SK-N-SH (cell line): ENCODE measurements around the gene PSMB11. TPM values are rescaled to one million over a fixed set of nuclear protein-coding genes. Genes with fewer than 3 reads are reported as not detected.
A peak's percentile ranks its signal among the peaks of the same experiment; 100 is the strongest.
"Not testable (repeated sequence)": the region's sequence is repeated elsewhere in the genome, so short reads cannot be mapped to it uniquely, and the experiment has no call there.

ENCODE experiments used
- CTCF ChIA-PET: fragments of 300-600, 350-600 bp; formaldehyde crosslinking; extraction: SDS; loops from one replicate; lab custom pipeline; 2021; lab: Yijun Ruan, JAX
- POLR2A ChIA-PET: fragments of 350-600 bp; sonication (Branson Sonifier 250); formaldehyde crosslinking; extraction: SDS; loops from one replicate; lab custom pipeline; 2020; ENCODE audit warnings: antibody characterized with exemption, inconsistent platforms; lab: Yijun Ruan, JAX
- DNase-seq: peaks from one replicate; pipeline ENCODE4 v3.0.0; 2012
- H2AFZ ChIP-seq: fragments of 200-600 bp; sonication (generic); 2 replicates; pipeline ENCODE4 v1.8.1; 2016; ENCODE audit warnings: antibody characterized with exemption, mild to moderate bottlenecking, low read depth
- H3F3A ChIP-seq: fragments of 200-600 bp; sonication (generic); replicated peaks from 2 replicates; pipeline ENCODE3; 2016; ENCODE audit warnings: antibody characterized with exemption, mild to moderate bottlenecking; ENCODE audit not compliant: insufficient read depth
- H3K27ac ChIP-seq, 2 experiments: fragments of 200-500 bp in 1 of 2; fragments of 200-600 bp in 1 of 2; sonication (Bioruptor generic) in 1 of 2; sonication (generic), shearing (Covaris generic) in 1 of 2; 2 replicates each; pipeline versions ENCODE4 v1.5.1 to v1.6.1; 2014 to 2016; ENCODE audit warnings: low read depth in 2 of 2, inconsistent platforms in 1 of 2, low read length in 1 of 2, mild to moderate bottlenecking in 1 of 2, mixed read lengths in 1 of 2
- H3K27me3 ChIP-seq: fragments of 200-600 bp; sonication (generic), shearing (Covaris generic); 2 replicates; pipeline ENCODE4 v1.6.1; 2016; ENCODE audit warnings: mixed run types; ENCODE audit not compliant: insufficient read depth
- H3K36me3 ChIP-seq, 2 experiments: fragments of 200-500 bp in 1 of 2; fragments of 200-600 bp in 1 of 2; sonication (Bioruptor generic) in 1 of 2; sonication (generic) in 1 of 2; replicated peaks in 1 of 2; 2 replicates each; pipeline versions ENCODE3 to v1.5.1; 2014 to 2016; ENCODE audit warnings: low read length in 1 of 2, mild to moderate bottlenecking in 1 of 2; ENCODE audit not compliant: insufficient read depth in 2 of 2, control insufficient read depth in 1 of 2
- H3K4me1 ChIP-seq, 2 experiments: fragments of 200-500 bp in 1 of 2; fragments of 200-600 bp in 1 of 2; sonication (Bioruptor generic) in 1 of 2; sonication (generic), shearing (Covaris generic) in 1 of 2; 2 replicates each; pipeline versions ENCODE4 v1.5.1 to v1.6.1; 2014 to 2016; ENCODE audit warnings: low read depth in 1 of 2, low read length in 1 of 2, mixed run types in 1 of 2; ENCODE audit not compliant: insufficient read depth in 2 of 2, control insufficient read depth in 1 of 2
- H3K4me2 ChIP-seq: fragments of 200-600 bp; sonication (generic), shearing (Covaris generic); 2 replicates; pipeline ENCODE4 v1.6.1; 2017; ENCODE audit warnings: mixed run types
- H3K4me3 ChIP-seq, 2 experiments: fragments of 200-500 bp in 1 of 2; fragments of 200-600 bp in 1 of 2; sonication (Bioruptor generic) in 1 of 2; sonication (generic), shearing (Covaris generic) in 1 of 2; 2 replicates each; pipeline versions ENCODE4 v1.5.1 to v1.8.1; 2014 to 2016; ENCODE audit warnings: low read depth in 2 of 2, inconsistent platforms in 1 of 2, low read length in 1 of 2, mild to moderate bottlenecking in 1 of 2, mixed read lengths in 1 of 2, moderate library complexity in 1 of 2
- H3K79me2 ChIP-seq: fragments of 200-600 bp; sonication (generic); 2 replicates; pipeline ENCODE4 v1.8.1; 2017; ENCODE audit warnings: mild to moderate bottlenecking; ENCODE audit not compliant: insufficient read depth
- H3K9ac ChIP-seq: fragments of 200-600 bp; sonication (generic); 2 replicates; pipeline ENCODE4 v1.6.1; 2017; ENCODE audit warnings: mixed run types
- H3K9me2 ChIP-seq: fragments of 200-600 bp; sonication (generic); 2 replicates; pipeline ENCODE4 v1.6.1; 2017; ENCODE audit warnings: mixed run types
- H3K9me3 ChIP-seq: fragments of 200-600 bp; sonication (generic); 2 replicates; pipeline ENCODE4 v1.6.1; 2017; ENCODE audit warnings: mixed run types, mild to moderate bottlenecking, moderate library complexity
- H4K20me1 ChIP-seq: fragments of 200-600 bp; sonication (generic); 2 replicates; pipeline ENCODE4 v1.6.1; 2017; ENCODE audit warnings: mild to moderate bottlenecking, mixed run types; ENCODE audit not compliant: insufficient read depth
- CTCF ChIP-seq: fragments of 200-600 bp; sonication (generic); IDR thresholded peaks from 2 replicates; pipeline ENCODE4 v1.6.1; 2017; ENCODE audit warnings: antibody characterized with exemption, mild to moderate bottlenecking, moderate library complexity
- EP300 ChIP-seq, 2 experiments: IDR thresholded peaks; 2 replicates each; pipeline versions ENCODE4 v1.4.0 to v1.6.1; 2012; ENCODE audit warnings: borderline replicate concordance in 1 of 2, low read depth in 1 of 2, low read length in 1 of 2
- FOSL2 ChIP-seq: IDR thresholded peaks from 2 replicates; pipeline ENCODE4 v1.4.0; 2012; ENCODE audit warnings: low read depth, mild to moderate bottlenecking, moderate library complexity, borderline replicate concordance
- FOXJ3 ChIP-seq: sonication (generic); formaldehyde crosslinking; IDR thresholded peaks from 2 replicates; pipeline ENCODE4 v1.5.1; 2020; ENCODE audit warnings: mild to moderate bottlenecking, missing genetic modification reagents
- IRF3 ChIP-seq: fragments of 150-350 bp; IDR thresholded peaks from 2 replicates; pipeline ENCODE4 v1.6.1; 2016; ENCODE audit warnings: mild to moderate bottlenecking, low read depth, low read length
- JUND ChIP-seq: IDR thresholded peaks from 2 replicates; pipeline ENCODE4 v1.4.0; 2012
- MXI1 ChIP-seq: IDR thresholded peaks from 2 replicates; pipeline ENCODE4 v1.6.1; 2012; ENCODE audit warnings: mild to moderate bottlenecking, low read depth, low read length, improper control_type of control experiment
- NRF1 ChIP-seq: IDR thresholded peaks from 2 replicates; pipeline ENCODE4 v1.6.1; 2012; ENCODE audit warnings: low read depth, mild to moderate bottlenecking, low read length
- PBX3 ChIP-seq: IDR thresholded peaks from 2 replicates; pipeline ENCODE4; 2012
- POLR2AphosphoS5 ChIP-seq: IDR thresholded peaks from 2 replicates; pipeline ENCODE4 v1.6.1; 2012; ENCODE audit warnings: low read depth, low read length
- RCOR1 ChIP-seq: fragments of 150-350 bp; IDR thresholded peaks from 2 replicates; pipeline ENCODE4 v1.6.1; 2017; ENCODE audit warnings: antibody characterized with exemption, low read length
- RFX5 ChIP-seq: IDR thresholded peaks from 2 replicates; pipeline ENCODE4 v1.6.1; 2012; ENCODE audit warnings: mild to moderate bottlenecking, improper control_type of control experiment, low read length
- SIN3A ChIP-seq: IDR thresholded peaks from 2 replicates; pipeline ENCODE4 v1.6.1; 2012; ENCODE audit warnings: low read depth, mild to moderate bottlenecking, low read length, moderate library complexity, borderline replicate concordance
- TAF1 ChIP-seq: IDR thresholded peaks from 2 replicates; pipeline ENCODE4 v1.6.1; 2012; ENCODE audit warnings: low read depth, mild to moderate bottlenecking, low read length, moderate library complexity, borderline replicate concordance
- TCF12 ChIP-seq: IDR thresholded peaks from 2 replicates; pipeline ENCODE4 v1.4.0; 2012
- USF1 ChIP-seq: IDR thresholded peaks from 2 replicates; pipeline ENCODE4 v1.4.0; 2012; ENCODE audit warnings: low read depth, borderline replicate concordance
- WGBS: methylation state at CpG from one replicate; pipeline ENCODE4 v1.1.6; 2017; ENCODE audit warnings: low lambda C conversion rate; 5-methylcytosine and 5-hydroxymethylcytosine counted together
- polyA plus RNA-seq, 3 experiments: library from polyadenylated mRNA; depleted of rRNA; stranded (reverse); fragments of >200 nt; gene quantifications; 2 replicates each; pipeline ENCODE4 v1.2.3, GENCODE V29; 2012

PSMB11 gene
- polyA plus RNA-seq, 1 of the 3 experiments (the other 2 are of a cell fraction) = not detected

- peak overlapping the region in 1 of 2 experiments; percentile 36; a peak in 1 of 4 replicates for H3K27ac ChIP-seq
- H2AFZ ChIP-seq = no peak overlapping the region
- H3K9me3 ChIP-seq = no peaks in the 10 kb centered on the region
- 66% methylated on average over 6 of the region's 6 CpGs for WGBS
- no peak overlapping the region for H3K4me3 ChIP-seq
- CTCF ChIA-PET = interaction anchor here (0.9 to 4.2 kb wide), 10 partner anchors 10 to 287 kb away, joined by 3 to 29 read pairs (median 4); partner anchors contain the start of gene AJUBA
- H3K36me3 ChIP-seq = no peaks in the 10 kb centered on the region
- H4K20me1 ChIP-seq = no peaks in the 10 kb centered on the region
- no peak overlapping the region for H3K4me2 ChIP-seq
- H3K79me2 ChIP-seq = no peaks in the 10 kb centered on the region
- peak; percentile 62 for DNase-seq
- peaks cover 7 to 17% of the 10 kb centered on the region in 2 experiments; a peak in 3 of 4 replicates for H3K4me1 ChIP-seq
- TF ChIP-seq RFX5 (no peak), CTCF (no peak), JUND (no peak), TCF12 (no peak), SIN3A (no peak), TAF1 (no peak), MXI1 (peak; percentile 55; the same call in 1 of the 2 replicates), IRF3 (no peak), USF1 (no peak), PBX3 (no peak), EP300 (IDR thresholded peaks at IDR 0.05; ENCODE audit: borderline replicate concordance in 1 of 2, low read depth in 1 of 2, low read length in 1 of 2) (peak in 1 of 2 experiments; percentile 89; a peak in 2 of 4 replicates), NRF1 (no peak), POLR2AphosphoS5 (no peak), FOSL2 (no peak), RCOR1 (peak; percentile 75; the same call in 1 of the 2 replicates), FOXJ3 (no peak)
- H3F3A ChIP-seq = peaks cover 19% of the 10 kb centered on the region
- H3K27me3 ChIP-seq = no peaks in the 10 kb centered on the region
- no peaks in the 10 kb centered on the region for H3K9me2 ChIP-seq
- H3K9ac ChIP-seq = no peak overlapping the region
- POLR2A ChIA-PET = interaction anchor here (1.2 to 1.6 kb wide), 3 partner anchors 9 to 45 kb away, joined by 3 to 6 read pairs (median 4); no protein-coding TSS in a partner anchor
Observed at GRCh38 chr14:23013054-23013748, 28.8 kb upstream of the PSMB11 start.

- H2AFZ ChIP-seq, H3K9me2 ChIP-seq, H3K4me3 ChIP-seq, DNase-seq, H3K79me2 ChIP-seq, H4K20me1 ChIP-seq, H3K27me3 ChIP-seq, H3K4me2 ChIP-seq, H3K27ac ChIP-seq, H3K36me3 ChIP-seq, H3K9me3 ChIP-seq, H3K9ac ChIP-seq, POLR2A ChIA-PET: not testable (repeated sequence)
- Histone ChIP-seq H3F3A (peaks cover 15% of the 10 kb centered on the region), H3K4me1 (peaks cover 7 to 17% of the 10 kb centered on the region in 2 experiments; a peak in 3 of 4 replicates)
- 92% methylated on average over 5 of the region's 5 CpGs for WGBS
- CTCF ChIA-PET = interaction anchor here (0.9 to 4.2 kb wide), 7 partner anchors 10 to 45 kb away, joined by 4 to 29 read pairs (median 4); partner anchors contain the start of gene AJUBA
Observed at GRCh38 chr14:23013749-23014054, 28.3 kb upstream of the PSMB11 start.
